MCF 10A (cell line): ENCODE results near the gene CYTL1. TPM values are rescaled to one million over a fixed set of nuclear protein-coding genes. Genes with fewer than 3 reads are reported as not detected.

Experiments
- BruUV-seq: library from RNA; stranded (reverse); fragments of 400-500 nt; replicated peaks from 2 replicates; lab custom pipeline; 2021; lab: Mats Ljungman, UMichigan
- CTCF ChIA-PET: fragments of 300-600 bp; sonication (Branson Sonifier 250); formaldehyde crosslinking; extraction: SDS; loops from one replicate; lab custom pipeline; 2021; ENCODE audit warnings: antibody characterized with exemption, inconsistent platforms; lab: Yijun Ruan, JAX
- POLR2A ChIA-PET: fragments of 300-600, 350-650 bp; sonication (Branson Sonifier 250); formaldehyde crosslinking; extraction: SDS; loops from one replicate; lab custom pipeline; 2020; ENCODE audit warnings: antibody characterized with exemption, inconsistent platforms; lab: Yijun Ruan, JAX
- DNase-seq: peaks from one replicate; pipeline ENCODE4 v3.0.0-alpha.2; 2018; ENCODE audit not compliant: unreplicated experiment
- H3K27ac Mint-ChIP-seq: one replicate; pipeline ENCODE4 v1.8.0; 2022; ENCODE audit warnings: mild to moderate bottlenecking, low read depth, mixed read lengths; ENCODE audit not compliant: unreplicated experiment
- H3K27me3 Mint-ChIP-seq: one replicate; pipeline ENCODE4 v1.8.0; 2022; ENCODE audit warnings: mixed read lengths; ENCODE audit not compliant: insufficient read depth, unreplicated experiment
- H3K36me3 Mint-ChIP-seq: one replicate; pipeline ENCODE4 v1.8.0; 2022; ENCODE audit warnings: mild to moderate bottlenecking, moderate library complexity, mixed read lengths; ENCODE audit not compliant: insufficient read depth, unreplicated experiment
- H3K4me1 Mint-ChIP-seq: one replicate; pipeline ENCODE4 v1.8.0; 2022; ENCODE audit warnings: mixed read lengths; ENCODE audit not compliant: insufficient read depth, unreplicated experiment
- H3K4me3 Mint-ChIP-seq: one replicate; pipeline ENCODE4 v1.8.0; 2022; ENCODE audit warnings: mild to moderate bottlenecking, moderate library complexity, mixed read lengths; ENCODE audit not compliant: unreplicated experiment
- H3K9me3 Mint-ChIP-seq: one replicate; pipeline ENCODE4 v1.8.0; 2022; ENCODE audit warnings: mixed read lengths; ENCODE audit not compliant: unreplicated experiment
- CTCF ChIP-seq: fragments of 200-600 bp; IDR thresholded peaks from one replicate; pipeline ENCODE4 v1.8.0; 2022; ENCODE audit warnings: antibody characterized with exemption, mild to moderate bottlenecking; ENCODE audit not compliant: unreplicated experiment
- intact Hi-C: fragments of 100-400 bp; cut with micrococcal nuclease; formaldehyde crosslinking; loops from 2 replicates; pipeline ENCODE4 v1.14.1; 2022
- total RNA-seq: library from RNA; stranded (reverse); gene quantifications from 2 replicates; pipeline ENCODE4 v1.2.3, GENCODE V29; 2022

The CYTL1 gene
- total RNA-seq, 1 experiment from 2014 or later = not detected

GRCh38 chr4:4969298-4969697 is 50.0 kb downstream of the CYTL1 start:
- H3K4me1 Mint-ChIP-seq = peaks cover 8% of the 10 kb centered on the region
- no TSS peak for BruUV-seq
- DNase-seq = peak; percentile 74
- ChIA-PET CTCF (interaction anchor here (0.8 kb wide), 1 partner anchor 483 kb away, joined by 4 read pairs; no protein-coding TSS in a partner anchor), POLR2A (no interaction called here)
- no peaks in the 10 kb centered on the region for H3K27me3 Mint-ChIP-seq
- H3K27ac Mint-ChIP-seq = peak overlapping the region; percentile 59
- no peaks in the 10 kb centered on the region for H3K36me3 Mint-ChIP-seq
- intact Hi-C loops = no loop called here
- TF ChIP-seq CTCF = no peak
- H3K9me3 Mint-ChIP-seq = peaks cover 8% of the 10 kb centered on the region
- no peak overlapping the region for H3K4me3 Mint-ChIP-seq

GRCh38 chr4:4968161-4968725 is 51.0 kb downstream of the CYTL1 start:
- ChIA-PET CTCF (no interaction called here), POLR2A (interaction anchor here (0.5 to 0.6 kb wide), 2 partner anchors 31 to 56 kb away, joined by 3 read pairs; no protein-coding TSS in a partner anchor)
- intact Hi-C loops = no loop called here
- Mint-ChIP-seq H3K27ac (no peak overlapping the region), H3K27me3 (no peaks in the 10 kb centered on the region), H3K4me1 (peaks cover 8% of the 10 kb centered on the region), H3K9me3 (peaks cover 6% of the 10 kb centered on the region), H3K36me3 (no peaks in the 10 kb centered on the region), H3K4me3 (no peak overlapping the region)
- no peak for TF ChIP-seq CTCF
- DNase-seq = no peak
- no TSS peak for BruUV-seq

Other genes starting within 250 kb of the CYTL1 start
- 3.6 and 3.9 TPM in 2 replicates for gene MSX1, start 159.8 kb downstream of the CYTL1 start, total RNA-seq
- gene STK32B, start 32.0 kb upstream of the CYTL1 start, total RNA-seq = not detected in 2 replicates